HepG2 (cell line): ENCODE measurements around the gene TICAM2. TPM values are rescaled to one million over a fixed set of nuclear protein-coding genes. Genes with fewer than 3 reads are reported as not detected.

Experiments
- ASH2L ChIP-seq: fragments of 300-600, 200-600 bp; sonication (generic); IDR thresholded peaks from 2 replicates; pipeline ENCODE4 v1.7.0; 2017; ENCODE audit warnings: low read depth, mild to moderate bottlenecking, moderate library complexity, mixed read lengths, low read length; ENCODE audit not compliant: insufficient read length
- BHLHE40 ChIP-seq: IDR thresholded peaks from 2 replicates; pipeline ENCODE4 v1.6.1; 2011; ENCODE audit warnings: low read length, improper control_type of control experiment
- CEBPB ChIP-seq: IDR thresholded peaks from 2 replicates; pipeline ENCODE4 v1.6.1; 2011; ENCODE audit warnings: low read depth, low read length, improper control_type of control experiment, borderline replicate concordance
- FOXO1 ChIP-seq: sonication (generic); formaldehyde crosslinking; IDR thresholded peaks from 2 replicates; pipeline ENCODE4 v1.4.0; 2020; ENCODE audit warnings: missing genetic modification reagents
- HIC2 ChIP-seq: sonication (generic); formaldehyde crosslinking; IDR thresholded peaks from 2 replicates; pipeline ENCODE4 v1.9.0; 2022; ENCODE audit warnings: low read depth, missing genetic modification reagents
- HNF1A ChIP-seq, 2 experiments: sonication (generic) in 1 of 2; formaldehyde crosslinking in 1 of 2; IDR thresholded peaks; 2 replicates each; pipeline versions ENCODE4 v1.4.0 to v1.6.1; 2016 to 2020; ENCODE audit warnings: borderline replicate concordance in 1 of 2, low read depth in 1 of 2, mild to moderate bottlenecking in 1 of 2, missing genetic modification reagents in 1 of 2
- HNF4A ChIP-seq: sonication (generic); formaldehyde crosslinking; IDR thresholded peaks from 2 replicates; pipeline ENCODE4 v1.4.0; 2020; ENCODE audit warnings: missing genetic modification reagents
- KMT2A ChIP-seq: sonication (generic); formaldehyde crosslinking; IDR thresholded peaks from 2 replicates; pipeline ENCODE4 v1.4.0; 2020; ENCODE audit warnings: missing genetic modification reagents
- PHF20 ChIP-seq: sonication (generic); formaldehyde crosslinking; IDR thresholded peaks from 2 replicates; pipeline ENCODE4 v1.5.0; 2020; ENCODE audit warnings: mild to moderate bottlenecking, missing genetic modification reagents
- RBFOX2 ChIP-seq: fragments of 200-400 bp; formaldehyde crosslinking; IDR thresholded peaks from 2 replicates; pipeline ENCODE4 v1.6.1; 2017; ENCODE audit warnings: low read depth, mild to moderate bottlenecking, low read length
- SRSF1 ChIP-seq: fragments of 200-400 bp; formaldehyde crosslinking; optimal IDR thresholded peaks from 2 replicates; pipeline ENCODE3; 2017; ENCODE audit warnings: mild to moderate bottlenecking, low read depth, low read length, moderate library complexity
- TOE1 ChIP-seq: sonication (generic); formaldehyde crosslinking; IDR thresholded peaks from 2 replicates; pipeline ENCODE4 v1.4.0; 2020; ENCODE audit warnings: mild to moderate bottlenecking, missing genetic modification reagents
- ZNF235 ChIP-seq: sonication (generic); formaldehyde crosslinking; IDR thresholded peaks from 2 replicates; pipeline ENCODE4 v1.8.1; 2023; ENCODE audit warnings: mild to moderate bottlenecking, missing genetic modification reagents, borderline replicate concordance
- ZNF44 ChIP-seq: sonication (generic); formaldehyde crosslinking; IDR thresholded peaks from 2 replicates; pipeline ENCODE4 v1.5.1; 2020; ENCODE audit warnings: mild to moderate bottlenecking, missing genetic modification reagents
- ZNF557 ChIP-seq: sonication (generic); formaldehyde crosslinking; IDR thresholded peaks from 2 replicates; pipeline ENCODE4 v1.4.0; 2020; ENCODE audit warnings: missing genetic modification reagents
- ZNF850 ChIP-seq: sonication (generic); formaldehyde crosslinking; conservative IDR thresholded peaks from 2 replicates; pipeline ENCODE4 v1.9.0; 2021; ENCODE audit warnings: mild to moderate bottlenecking, missing genetic modification reagents
- polyA plus RNA-seq, 8 experiments: library from polyadenylated mRNA; depleted of rRNA in 3 of 8; stranded (reverse) in 7 of 8; unstranded in 1 of 8; fragments of >200 nt; fragmentation: Illumina TruSeq in 4 of 8; extraction: Trizol in 4 of 8; gene quantifications; 2 replicates each; pipeline versions ENCODE4 v1.2.1 to v1.2.3, GENCODE V29; 2011 to 2016; ENCODE audit warnings: low read depth in 4 of 8, missing spikeins in 1 of 8, mixed read lengths in 1 of 8; ENCODE audit not compliant: insufficient read depth in 1 of 8
- total RNA-seq, 5 experiments: library from RNA; depleted of rRNA; stranded (reverse); fragments of >200 nt; fragmentation: Illumina TruSeq; extraction: Trizol; gene quantifications; 2 replicates each; pipeline ENCODE4 v1.2.3, GENCODE V29; 2016; ENCODE audit warnings: low read depth in 1 of 5
- TF ChIP-seq, protein P1 (sequence below): sonication (generic); formaldehyde crosslinking; IDR thresholded peaks from 2 replicates; pipeline ENCODE4 v1.4.0; 2020; ENCODE audit warnings: missing genetic modification reagents, borderline replicate concordance
- TF ChIP-seq, protein P2 (sequence below): IDR thresholded peaks from 2 replicates; pipeline ENCODE4 v1.6.1; 2016; ENCODE audit warnings: missing compliant biosample characterization, missing genetic modification reagents, borderline replicate concordance

Gene TICAM2
- total and polyA plus RNA-seq, 2 of the 13 experiments (the other 11 are each of a cell fraction or from before 2014, with no cell fraction given), result 0.04 TPM; not detected in 1

- TF ChIP-seq HNF1A (IDR thresholded peaks at IDR 0.05; ENCODE audit: low read depth) (no peak), HNF1A (CRISPR knock-in tag; IDR thresholded peaks at IDR 0.05; ENCODE audit: borderline replicate concordance) (peak; percentile 65), HNF4A (CRISPR knock-in tag) (no peak), ASH2L (peak; percentile 99), PHF20 (peak; percentile 88), ZNF44 (CRISPR knock-in tag) (0 out of 2 replicates have a peak, but pooled peaks have one; percentile 52), ZNF557 (CRISPR knock-in tag) (peak; percentile 82; the same call in 1 of the 2 replicates), TOE1 (0 out of 2 replicates have a peak, but pooled peaks have one; percentile 19), BHLHE40 (peak; percentile 54; the same call in 1 of the 2 replicates), CEBPB (no peak), SRSF1 (no peak), FOXO1 (no peak; the same call in 1 of the 2 replicates), RBFOX2 (peak; percentile 91), ZNF850 (CRISPR knock-in tag) (no peak), KMT2A (peak; percentile 93), ZNF235 (CRISPR knock-in tag) (peak; percentile 78; the same call in 1 of the 2 replicates), HIC2 (CRISPR knock-in tag) (peak; percentile 20)
- TF ChIP-seq, protein P1, sequence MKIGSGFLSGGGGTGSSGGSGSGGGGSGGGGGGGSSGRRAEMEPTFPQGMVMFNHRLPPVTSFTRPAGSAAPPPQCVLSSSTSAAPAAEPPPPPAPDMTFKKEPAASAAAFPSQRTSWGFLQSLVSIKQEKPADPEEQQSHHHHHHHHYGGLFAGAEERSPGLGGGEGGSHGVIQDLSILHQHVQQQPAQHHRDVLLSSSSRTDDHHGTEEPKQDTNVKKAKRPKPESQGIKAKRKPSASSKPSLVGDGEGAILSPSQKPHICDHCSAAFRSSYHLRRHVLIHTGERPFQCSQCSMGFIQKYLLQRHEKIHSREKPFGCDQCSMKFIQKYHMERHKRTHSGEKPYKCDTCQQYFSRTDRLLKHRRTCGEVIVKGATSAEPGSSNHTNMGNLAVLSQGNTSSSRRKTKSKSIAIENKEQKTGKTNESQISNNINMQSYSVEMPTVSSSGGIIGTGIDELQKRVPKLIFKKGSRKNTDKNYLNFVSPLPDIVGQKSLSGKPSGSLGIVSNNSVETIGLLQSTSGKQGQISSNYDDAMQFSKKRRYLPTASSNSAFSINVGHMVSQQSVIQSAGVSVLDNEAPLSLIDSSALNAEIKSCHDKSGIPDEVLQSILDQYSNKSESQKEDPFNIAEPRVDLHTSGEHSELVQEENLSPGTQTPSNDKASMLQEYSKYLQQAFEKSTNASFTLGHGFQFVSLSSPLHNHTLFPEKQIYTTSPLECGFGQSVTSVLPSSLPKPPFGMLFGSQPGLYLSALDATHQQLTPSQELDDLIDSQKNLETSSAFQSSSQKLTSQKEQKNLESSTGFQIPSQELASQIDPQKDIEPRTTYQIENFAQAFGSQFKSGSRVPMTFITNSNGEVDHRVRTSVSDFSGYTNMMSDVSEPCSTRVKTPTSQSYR (CRISPR knock-in tag), result no peak
- TF ChIP-seq, protein P2, sequence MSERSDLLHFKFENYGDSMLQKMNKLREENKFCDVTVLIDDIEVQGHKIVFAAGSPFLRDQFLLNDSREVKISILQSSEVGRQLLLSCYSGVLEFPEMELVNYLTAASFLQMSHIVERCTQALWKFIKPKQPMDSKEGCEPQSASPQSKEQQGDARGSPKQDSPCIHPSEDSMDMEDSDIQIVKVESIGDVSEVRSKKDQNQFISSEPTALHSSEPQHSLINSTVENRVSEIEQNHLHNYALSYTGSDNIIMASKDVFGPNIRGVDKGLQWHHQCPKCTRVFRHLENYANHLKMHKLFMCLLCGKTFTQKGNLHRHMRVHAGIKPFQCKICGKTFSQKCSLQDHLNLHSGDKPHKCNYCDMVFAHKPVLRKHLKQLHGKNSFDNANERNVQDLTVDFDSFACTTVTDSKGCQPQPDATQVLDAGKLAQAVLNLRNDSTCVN (CRISPR knock-in tag), result no peak
Measured at GRCh38 chr5:115625579-115626444, 23.5 kb upstream of the TICAM2 start, which contains the start of gene TMED7 (continued).
